HG02885 (cell line): ENCODE data around the gene USP19.

Source experiments
- ATAC-seq: cut with Tn5 transposase; IDR thresholded peaks from one replicate; pipeline ENCODE4 v1.9.1; 2021; ENCODE audit warnings: mild to moderate bottlenecking; ENCODE audit not compliant: unreplicated experiment, poor library complexity

The USP19 gene

DNA sequence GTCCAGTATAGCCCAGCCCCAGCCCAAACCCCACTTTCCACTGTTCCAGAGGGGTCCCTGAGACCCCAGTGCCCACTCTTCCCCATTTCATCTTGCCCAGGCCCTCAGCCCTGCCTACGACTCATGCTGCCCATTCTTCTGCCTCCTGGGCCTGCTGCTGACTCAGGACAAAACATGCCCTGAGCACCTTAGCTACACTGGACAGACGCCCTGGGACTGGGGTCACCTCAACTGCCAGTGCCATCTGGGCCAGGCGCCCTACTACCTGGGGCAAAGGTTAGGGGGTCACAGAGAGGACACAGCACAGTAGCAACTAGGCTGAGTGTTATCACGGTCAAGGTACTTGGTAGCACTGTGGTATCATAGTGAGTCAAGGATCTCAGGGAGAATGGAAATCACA is 14.9 kb upstream of the USP19 start:
- ATAC-seq = no peak

DNA sequence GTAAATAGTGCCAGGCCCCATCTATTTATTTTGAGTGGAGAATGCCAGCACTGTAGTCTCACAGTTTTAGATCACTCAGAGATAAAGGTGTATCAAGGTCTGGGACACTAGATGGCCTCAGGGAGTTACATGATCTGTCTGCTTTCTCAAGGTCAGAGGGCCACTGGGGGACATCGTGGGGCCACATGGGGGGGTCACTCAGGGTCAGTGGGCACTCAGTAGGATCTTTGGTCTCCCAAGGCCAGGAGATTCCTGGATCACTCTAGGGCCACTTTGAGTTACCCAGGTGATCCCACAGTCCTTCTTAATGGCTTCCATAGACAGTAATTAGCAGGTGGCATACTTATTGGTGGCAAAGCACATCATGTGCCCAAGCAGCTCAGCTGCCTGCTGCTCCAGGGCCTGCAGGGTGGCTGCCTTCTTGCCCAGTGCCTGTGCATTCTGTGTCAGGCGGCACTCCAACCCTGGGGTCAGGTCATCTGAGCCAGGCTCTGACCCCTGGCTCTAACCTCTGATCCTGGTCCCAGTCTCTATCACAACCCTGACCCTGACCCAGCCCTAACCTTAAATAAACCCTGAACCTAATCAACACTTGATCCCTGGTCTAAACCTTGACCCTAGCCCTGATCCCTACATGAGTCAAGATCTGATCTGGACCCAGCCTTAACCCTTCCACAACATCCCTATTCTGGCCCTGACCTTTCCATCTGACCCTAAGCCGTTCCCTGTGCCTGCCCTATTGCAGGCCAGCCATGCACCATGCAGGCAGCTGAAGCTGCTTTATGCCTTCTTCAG is 14.0 kb upstream of the USP19 start:
- no peak for ATAC-seq

DNA sequence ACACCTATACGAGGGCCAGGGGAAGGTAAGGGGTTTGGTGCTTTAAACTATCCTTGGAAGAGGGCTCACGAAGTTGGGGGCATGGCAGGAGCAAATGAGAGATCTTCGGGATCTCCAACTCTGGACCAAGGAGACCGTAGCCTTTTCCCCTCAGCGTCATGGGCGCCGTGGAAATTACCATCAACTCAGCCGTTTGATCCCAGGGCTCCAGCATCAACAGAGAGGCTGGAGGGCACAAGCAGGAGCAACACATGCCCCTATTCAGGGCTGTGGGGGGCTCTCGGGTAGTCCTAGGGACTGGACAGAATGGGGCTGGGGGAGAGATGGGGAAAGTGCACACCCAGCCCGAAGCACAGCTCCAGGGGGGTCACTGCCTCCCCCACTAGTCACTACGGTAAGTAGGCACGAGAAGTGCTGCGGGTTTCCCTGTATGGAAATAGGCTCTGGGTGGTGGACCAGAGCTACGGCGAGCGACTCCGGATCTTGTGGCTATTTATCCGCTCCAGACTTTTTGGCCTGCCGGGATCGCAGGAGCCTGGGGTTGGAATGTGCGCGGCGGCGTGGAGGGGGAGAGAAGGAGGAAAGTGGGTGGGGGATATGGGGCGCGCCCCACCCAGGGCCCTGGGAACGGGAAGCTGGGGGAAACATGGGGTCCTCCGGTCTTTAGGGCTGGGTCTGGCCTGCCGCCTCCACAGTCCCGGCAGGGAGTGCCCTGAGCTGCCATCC is 12.8 kb upstream of the USP19 start:
- ATAC-seq = no peak

GRCh38 chr3:49132437-49133225 is 12.0 kb upstream of the USP19 start, which contains the start of gene LAMB2:
LAMB2 (minus strand) TSS chr3:49133050; CDS start chr3:49132867, 183 bp downstream.
- ATAC-seq = no peak

- ATAC-seq = no peak
These were observed 11.4 kb upstream of the USP19 start for GRCh38 chr3:49132073-49132436.

- no peak for ATAC-seq
These were observed 11.0 kb upstream of the USP19 start for GRCh38 chr3:49131576-49131975.

- no peak for ATAC-seq
These were observed 10.4 kb upstream of the USP19 start for GRCh38 chr3:49131040-49131439.

- ATAC-seq = no peak
These were observed 4.5 kb upstream of the USP19 start for GRCh38 chr3:49124991-49125670.

DNA sequence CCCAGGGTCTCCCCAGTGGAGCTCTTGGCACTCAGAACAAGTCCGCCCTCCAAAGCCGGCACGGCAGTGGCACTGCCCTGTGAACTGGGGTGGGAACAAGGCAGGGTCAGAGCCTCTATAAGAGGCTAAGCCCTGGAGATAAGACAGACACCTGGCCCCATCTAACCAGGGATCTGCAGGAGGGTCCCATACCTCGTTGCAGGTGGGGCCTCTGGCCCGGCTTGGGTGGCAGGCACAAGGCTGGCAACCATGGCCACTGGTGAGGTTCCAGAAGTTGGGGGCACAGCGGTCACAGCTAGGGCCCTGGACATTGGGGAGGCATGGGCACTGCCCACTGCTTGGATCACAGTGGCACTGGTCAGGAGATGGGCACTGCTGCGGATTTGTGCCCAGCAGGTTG is 3.6 kb upstream of the USP19 start:
- no peak for ATAC-seq

DNA sequence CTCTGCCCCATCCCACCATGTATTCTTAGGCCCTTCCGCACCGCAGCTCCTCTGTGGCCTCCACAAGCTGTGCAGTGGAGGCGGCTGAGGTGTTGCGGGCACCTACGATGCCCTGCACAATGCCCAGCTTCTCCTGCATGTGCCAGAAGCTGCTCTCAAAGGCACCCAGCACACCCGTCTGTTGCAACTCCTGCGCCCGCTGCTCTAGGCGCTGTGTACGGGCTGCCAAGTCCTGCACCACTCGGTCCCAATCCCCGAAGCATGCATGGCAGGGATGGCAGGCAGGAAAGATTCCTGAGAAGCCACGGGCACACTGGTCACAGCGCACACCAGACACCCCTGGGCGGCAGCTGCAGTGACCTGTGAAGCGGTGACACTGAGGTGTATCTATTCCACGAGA is 3.1 kb upstream of the USP19 start:
- ATAC-seq = no peak

- no peak for ATAC-seq
These were observed 2.4 kb upstream of the USP19 start for GRCh38 chr3:49122886-49123545.

- ATAC-seq = no peak
These were observed 1.8 kb upstream of the USP19 start for GRCh38 chr3:49122451-49122850.

- no peak for ATAC-seq
These were observed 1.4 kb upstream of the USP19 start for GRCh38 chr3:49122022-49122421.

GRCh38 chr3:49121132-49121736 is 611 bp upstream of the USP19 start:
- no peak for ATAC-seq

DNA sequence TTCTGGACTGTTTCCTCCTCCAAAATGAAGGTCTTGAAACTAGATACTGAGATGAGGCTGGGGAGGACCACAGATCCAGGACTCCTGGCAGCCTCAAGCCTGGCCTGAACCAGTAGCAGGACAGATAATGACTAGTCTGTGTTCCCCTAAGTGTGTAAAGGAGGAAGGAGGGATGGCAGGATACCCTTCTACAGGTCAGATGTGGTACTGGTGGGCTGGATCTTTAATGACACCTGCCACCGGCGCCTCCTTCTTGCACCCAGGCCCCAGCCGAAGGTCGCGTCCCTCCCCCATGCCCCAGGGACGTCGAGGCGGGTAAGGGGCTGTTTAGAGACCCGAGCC is 556 bp downstream of the USP19 start:
- no peak for ATAC-seq

DNA sequence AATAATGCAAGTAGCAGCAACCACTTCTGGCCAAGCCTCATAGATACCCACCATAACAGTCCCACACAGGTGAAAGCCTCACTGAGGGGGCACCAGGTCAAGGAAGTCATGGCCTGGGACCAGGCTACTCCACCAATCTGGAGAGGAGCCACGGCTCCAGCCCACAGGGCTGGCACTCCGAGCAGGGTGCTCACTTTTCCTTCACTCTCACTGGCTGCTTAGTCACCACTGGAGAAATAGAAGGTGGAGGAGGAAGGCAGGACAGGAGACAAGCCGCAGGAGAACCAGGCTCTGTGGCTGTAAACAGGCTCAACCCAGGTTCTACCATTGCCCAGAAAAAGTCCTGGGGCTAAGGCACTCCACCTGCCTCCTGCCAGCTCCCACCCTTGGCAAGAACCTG is 1.2 kb downstream of the USP19 start:
- no peak for ATAC-seq

DNA sequence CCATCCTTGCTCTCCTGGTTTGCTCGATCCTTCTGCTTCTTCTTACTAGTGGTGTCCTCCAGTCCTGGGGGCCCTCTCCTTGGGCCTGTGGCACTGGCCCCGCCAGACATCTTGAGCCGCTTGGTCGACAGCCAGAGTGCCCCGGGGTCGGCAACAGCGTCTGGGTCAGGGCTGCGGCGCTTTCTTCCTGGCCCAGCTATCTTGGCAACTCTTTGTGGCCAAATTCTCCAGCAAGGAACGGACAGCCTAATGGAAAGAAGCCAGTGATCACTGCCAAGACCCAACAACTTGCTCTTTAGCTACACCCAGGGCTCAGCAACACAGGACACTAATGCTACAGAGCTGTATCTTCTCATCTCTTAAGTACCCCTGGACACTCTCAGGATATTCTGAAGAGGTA is 1.6 kb downstream of the USP19 start:
- ATAC-seq = no peak

DNA sequence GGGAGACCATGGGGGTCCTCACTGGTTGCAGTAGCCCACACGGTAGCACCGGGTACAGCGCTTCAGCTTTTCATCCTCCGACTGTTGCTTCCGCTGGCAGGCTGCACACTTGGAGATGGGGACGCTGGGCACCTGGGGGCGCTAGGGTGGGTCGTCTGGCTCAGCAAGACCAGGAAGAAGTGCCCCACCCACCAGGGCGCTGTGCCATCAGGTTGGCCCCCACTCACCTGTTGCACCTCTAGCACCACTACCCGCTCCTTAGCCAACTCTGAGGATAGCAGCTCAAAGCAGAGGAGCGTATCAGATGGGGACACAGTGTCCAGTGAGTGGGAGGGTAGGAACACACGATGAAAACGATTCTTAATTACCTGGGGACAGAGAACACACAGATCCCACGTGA is 8.4 kb downstream of the USP19 start:
- ATAC-seq = no peak

DNA sequence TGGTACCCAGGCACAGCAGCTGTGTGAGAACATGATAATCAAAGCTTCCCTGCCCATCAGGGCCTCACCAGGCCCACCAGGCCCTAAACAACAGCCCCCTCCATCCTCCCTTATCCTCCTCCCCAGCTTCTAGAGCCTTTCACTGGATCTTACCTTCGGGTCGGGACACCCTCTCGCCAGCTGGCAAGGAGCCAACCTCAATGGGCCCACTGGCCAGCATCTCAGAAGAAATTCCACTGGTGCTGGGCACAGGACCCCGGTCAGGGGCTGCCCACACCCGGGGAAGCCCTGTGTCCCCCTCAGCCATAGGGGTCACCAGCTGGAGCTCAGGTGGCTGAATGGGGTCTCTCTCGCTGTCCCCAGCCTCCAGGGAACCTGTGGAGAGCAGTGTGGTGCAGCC is 9.3 kb downstream of the USP19 start:
- ATAC-seq = no peak

DNA sequence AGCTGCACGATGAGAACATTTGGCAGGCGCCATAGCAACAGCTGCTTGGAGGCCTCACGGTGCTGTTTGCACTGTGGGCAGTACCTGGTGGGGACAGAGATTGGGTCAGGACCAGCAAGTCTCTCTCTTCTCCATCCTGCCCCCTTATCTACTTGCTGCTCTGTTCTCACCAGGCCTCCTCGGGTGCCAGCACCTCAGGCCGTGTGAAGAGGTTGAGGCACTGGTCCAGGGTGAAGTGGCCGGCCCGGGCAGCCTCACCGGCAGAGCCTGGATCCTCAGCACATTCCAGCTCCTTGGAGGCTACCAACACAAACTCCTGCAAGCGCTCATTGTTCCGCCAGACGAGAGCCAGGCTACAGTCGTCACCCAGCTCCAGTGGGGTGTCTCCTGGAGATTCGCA is 9.8 kb downstream of the USP19 start:
- ATAC-seq = no peak
